ENCODE measurements around the gene LRRC46.

GRCh38 chr17:47804461-47804860 lies 27.0 kb upstream of the LRRC46 start:
- TF ChIP-seq CTCF (conservative IDR thresholded peaks at IDR 0.05; ENCODE audit: low read depth, low read length): no peak
- TF ChIP-seq EZH2 (IDR thresholded peaks at IDR 0.05; ENCODE audit: low read length, unreplicated experiment): no peak

Data from PC-3 (cell line).